Cortex of kidney (tissue), 1 donor: ENCODE measurements around the gene MRTFB.
"Not testable (repeated sequence)": the region's sequence is repeated elsewhere in the genome, so short reads cannot be mapped to it uniquely, and the experiment has no call there.

Source experiments
- DNase-seq: peaks from one replicate; lab custom pipeline; 2025; lab: John Stamatoyannopoulos, UW

Gene MRTFB

DNA sequence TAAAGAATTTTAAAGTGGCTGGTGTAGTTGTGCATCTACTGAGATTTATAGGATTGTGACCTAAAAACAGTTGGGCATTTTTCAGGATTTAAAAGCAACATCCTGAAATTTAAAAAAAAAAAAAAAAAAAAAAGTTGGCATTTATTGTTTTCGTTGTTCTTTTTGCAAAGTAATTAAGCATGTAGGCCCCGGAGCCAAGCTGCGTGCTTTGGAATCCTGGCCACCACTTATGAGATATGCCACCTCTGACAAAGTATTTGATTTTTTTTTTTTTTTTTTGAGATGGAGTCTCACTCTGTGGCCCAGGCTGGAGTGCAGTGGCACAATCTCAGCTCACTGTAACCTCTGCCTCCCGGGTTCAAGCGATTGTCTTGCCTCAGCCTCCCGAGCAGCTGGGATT, 112.8 kb downstream of the MRTFB start:
- DNase-seq, result not testable (repeated sequence)

DNA sequence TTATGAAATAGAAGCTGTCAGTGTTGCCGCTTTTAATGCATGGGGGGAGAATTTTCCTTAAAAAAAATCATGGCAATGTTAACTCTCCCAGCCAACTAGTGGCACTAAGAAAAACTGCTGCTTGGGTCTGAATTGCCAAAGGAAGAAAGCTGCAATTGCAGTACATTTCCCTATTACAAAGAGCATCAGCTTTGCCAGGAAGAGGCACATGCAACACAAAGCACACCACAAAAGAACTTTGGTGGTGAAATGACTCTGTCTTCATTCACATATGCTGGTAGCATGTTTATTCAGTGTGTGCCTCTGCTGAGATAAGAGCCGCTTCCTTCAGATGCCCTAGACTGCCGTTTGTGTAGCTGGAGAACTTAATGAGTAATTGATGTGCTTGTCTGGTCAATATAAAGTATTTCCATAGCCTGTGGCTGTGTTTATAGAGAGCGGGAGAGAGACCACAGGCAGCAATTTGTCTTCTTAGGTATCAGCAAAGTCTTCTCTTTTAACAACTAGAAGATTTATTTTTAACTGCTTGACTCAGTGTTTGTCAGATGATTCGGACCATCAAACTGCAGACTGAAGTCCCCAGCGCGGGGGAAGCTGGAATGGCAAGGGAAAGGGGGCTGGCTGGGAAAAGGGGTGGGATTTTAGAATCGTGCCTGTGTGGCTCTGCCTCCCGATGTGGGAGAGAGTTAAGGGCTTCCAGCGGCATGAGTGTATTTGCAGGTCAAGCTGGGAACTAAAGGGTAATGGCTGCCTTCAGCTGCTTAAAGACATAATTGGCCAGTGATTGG, 115.1 kb downstream of the MRTFB start:
- no peak for DNase-seq

DNA sequence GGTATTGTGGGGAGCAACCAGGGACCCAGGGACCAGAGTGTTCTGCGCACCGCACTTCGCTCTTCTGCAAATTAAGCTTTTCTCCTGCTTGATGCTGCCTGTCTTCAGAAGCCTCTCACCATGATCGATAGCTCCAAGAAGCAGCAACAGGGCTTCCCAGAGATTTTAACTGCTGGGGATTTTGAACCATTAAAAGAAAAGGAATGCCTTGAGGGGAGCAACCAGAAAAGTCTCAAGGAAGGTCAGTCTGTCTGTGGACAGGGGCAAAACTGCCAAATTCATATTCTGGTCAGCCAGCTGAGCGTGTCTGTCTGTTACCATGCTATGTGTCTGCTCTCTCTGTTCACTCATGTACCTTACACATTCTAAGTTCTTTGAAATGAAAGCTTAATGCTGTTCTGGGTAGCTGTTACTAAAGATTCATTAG, 115.7 kb downstream of the MRTFB start:
- no peak for DNase-seq

DNA sequence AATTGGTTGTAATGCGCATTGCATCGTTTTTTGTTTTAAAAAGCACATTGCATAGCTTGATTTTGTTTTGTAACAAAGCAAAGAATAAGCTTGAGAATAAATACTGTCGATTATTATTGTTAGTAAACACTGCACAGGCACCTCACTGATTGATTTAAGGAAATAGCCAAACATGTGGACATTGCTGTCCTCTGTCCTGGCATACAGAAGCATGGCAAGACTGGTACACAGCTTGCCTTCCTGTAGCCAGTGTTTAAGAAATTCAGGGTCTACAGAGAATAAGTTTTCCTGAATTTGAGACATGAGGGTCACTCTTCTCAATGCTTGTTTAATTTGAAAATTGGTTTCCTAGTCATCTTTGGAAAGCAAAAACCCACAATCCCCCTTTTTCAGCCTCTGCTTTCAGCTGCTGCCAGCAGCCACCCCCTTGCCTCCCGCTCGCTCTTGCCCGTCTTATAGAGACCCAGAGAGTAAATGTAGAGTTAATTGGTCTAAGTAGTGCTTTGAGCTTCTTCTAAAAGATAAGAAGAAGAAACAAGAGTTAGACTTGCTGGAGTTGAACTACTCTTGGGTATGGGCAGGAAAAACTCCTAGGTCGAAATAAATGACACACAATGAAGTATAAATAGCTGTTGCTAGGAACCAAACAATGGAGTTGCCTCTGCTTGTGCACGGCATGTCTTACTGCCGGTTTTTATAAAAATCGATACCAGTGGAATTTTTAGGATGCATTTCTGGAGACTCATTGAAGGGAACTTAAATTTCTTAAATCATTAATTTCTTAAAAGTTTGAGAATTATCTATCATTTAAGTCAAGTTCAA, 116.6 kb downstream of the MRTFB start:
- DNase-seq, result no peak

DNA sequence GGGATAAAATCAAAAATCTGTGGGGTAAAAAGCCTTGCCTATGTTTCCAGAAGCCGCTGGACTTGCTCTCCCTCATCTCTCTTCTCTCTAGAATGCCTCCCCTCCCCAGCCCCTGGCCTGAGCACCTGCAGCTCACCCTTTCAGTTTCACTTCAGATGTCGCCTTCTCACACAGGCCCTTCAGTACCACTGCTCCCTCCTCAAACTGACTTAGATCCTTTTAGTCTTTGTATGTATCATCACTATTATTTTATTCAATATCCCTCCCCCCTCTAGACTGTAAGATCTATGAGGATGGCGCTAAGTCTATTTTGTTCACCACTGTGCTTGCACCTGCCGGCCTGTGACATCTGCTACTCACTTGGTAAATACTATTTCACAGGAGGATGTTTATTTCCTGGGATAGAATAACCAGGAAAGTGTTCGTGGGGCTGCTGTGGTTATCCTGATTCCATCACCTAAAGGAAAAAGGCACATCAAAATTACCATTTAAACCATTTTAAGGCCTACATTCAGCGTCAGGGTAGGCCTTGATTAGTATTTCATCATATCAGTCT, 122.3 kb downstream of the MRTFB start:
- no peak for DNase-seq

DNA sequence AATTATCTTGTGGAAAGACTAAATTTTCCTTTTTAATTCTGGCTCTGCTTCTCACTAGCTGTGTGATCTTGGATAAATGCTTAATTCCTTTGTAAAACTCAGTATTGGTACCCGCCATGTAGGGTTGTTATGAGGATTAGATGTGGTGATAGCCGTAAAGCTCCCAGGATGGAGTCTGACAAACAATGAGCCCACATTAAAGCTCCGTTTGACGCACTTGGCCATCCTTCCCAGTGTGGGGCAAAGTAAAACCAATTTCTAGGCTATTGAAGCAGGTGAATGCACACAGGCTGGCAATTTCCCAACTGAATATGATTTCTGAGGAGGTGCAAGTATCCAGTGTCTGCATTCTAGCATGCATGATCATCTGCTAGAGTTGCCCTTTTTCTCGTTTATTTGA, 123.6 kb downstream of the MRTFB start:
- no peak for DNase-seq

DNA sequence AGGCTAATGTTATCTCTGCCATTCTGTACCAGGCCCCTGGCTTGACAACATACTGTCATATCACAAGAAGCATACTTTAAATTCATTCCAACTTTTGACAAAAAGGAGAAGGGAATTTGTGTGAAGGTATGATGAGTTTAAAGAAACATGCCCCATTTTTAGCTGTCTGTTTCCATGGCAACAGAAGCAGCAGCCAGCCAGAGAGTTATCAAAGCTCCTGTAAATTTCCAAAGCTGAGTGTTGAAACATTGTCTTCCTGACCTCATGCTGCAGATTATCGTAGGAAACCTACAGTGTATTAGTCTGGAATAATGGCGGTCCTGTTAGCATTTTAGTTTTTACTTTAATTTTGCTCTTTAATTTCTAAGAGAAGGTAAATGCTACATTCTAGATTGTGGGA, 124.9 kb downstream of the MRTFB start:
- DNase-seq, result no peak

DNA sequence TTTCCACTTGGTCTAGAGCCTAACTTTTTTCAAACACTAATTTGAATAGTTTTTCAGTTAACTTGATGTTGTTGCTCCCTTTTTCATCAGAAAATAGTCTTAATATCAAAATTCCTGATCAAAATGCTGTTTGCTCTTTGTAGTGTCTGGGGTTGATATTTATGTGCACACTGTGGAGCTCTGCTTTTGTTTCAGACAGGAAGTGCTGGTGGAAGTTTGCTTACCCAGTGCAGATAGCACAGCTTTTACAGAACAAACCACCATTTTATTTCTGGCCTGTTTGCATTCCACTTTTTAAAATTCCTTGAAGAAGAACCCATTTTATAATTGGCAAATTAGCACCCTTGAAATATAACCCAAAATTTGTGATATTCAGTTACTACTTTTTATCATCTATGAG, 125.4 kb downstream of the MRTFB start:
- no peak for DNase-seq

DNA sequence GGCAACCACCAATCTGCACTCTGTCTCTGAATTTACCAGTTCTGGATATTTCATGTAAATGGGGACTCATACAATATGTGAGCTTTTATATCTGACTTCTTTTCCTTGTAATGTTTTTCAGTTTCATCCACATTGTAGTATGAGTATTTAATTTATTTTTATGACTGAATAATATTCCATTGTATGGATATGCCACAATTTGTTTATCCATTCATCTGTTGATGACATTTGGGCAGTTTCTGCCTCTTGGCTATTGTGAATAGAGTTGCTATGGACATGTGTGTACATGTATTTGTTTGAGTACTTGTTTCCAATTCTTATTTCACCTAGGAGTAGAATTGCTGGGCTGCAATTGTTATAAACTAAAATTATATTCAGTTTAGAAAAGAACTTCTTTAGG, 126.9 kb downstream of the MRTFB start:
- DNase-seq, result no peak

DNA sequence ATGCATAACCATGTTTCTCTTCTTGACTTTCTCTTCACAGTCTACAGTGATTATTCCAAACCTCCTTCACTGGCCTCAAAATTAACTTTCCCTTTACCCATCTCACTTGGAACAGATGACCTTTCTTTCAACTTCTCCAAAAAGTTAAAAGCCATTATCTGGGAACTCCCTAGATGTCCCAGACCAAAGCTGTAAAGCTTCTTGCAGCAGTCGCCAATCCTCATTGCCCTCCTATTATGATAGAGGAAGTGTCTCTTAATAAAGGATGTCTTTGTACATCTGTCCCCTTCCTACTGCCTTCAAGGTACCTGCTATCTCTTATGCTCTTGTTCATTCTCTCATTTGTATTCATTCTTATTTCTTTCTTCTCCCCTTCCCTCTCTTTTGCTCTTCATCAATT, 127.5 kb downstream of the MRTFB start:
- no peak for DNase-seq

DNA sequence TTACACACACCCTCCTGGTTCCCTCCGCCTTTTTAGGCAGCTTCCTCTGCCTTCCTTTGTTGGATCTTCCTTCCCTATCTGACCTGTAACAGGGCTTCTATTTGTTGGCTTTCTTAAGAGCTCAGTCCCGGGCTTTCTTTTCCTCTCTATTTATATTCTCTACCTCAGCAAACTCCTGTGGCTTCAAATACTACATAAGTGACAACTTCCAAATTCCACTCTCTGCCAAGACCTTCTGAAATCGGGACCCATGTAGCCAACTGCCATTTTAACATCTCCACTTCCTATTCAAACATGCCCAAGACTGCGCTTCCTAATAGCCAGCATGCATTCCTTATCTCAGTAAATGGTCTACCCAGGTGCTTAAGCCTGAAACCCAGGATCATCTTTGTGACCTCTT, 128.1 kb downstream of the MRTFB start:
- no peak for DNase-seq

DNA sequence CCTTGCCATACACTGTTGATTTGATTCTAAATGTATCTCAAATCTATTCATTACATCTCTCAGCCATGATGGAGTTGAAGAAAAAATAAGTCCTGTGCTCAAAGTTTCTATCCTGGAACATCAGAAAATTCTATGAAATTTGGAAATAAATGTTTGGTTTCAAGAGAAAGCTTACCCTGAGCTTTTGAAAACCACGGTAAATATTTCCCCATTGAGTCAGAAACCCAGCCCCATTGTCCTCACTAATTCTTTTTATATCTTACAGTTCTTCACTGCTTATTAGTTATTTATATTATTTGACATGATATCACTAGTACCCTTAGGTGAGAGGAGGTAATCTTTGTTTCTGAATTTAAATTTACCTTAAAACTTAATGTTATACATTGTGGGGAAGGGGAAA, 128.5 kb downstream of the MRTFB start:
- DNase-seq, result no peak

DNA sequence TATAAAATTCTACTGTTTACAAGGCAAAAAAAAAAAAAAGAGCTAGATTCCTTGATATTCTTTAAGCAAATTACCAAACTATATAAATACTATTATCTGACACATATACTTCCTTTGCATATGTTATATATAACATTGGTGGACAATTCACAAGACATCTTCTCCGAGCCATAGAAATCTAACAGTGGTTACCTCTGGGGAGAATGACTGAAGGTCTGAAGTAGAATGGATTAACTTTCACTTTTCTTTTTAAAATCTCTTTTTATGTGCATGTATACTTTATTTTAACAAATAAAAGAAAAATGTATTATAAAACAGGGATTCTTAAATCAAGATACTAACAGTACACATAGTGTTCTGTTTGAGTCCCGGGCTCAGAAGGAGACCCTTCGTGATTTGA, 131.0 kb downstream of the MRTFB start:
- no peak for DNase-seq

DNA sequence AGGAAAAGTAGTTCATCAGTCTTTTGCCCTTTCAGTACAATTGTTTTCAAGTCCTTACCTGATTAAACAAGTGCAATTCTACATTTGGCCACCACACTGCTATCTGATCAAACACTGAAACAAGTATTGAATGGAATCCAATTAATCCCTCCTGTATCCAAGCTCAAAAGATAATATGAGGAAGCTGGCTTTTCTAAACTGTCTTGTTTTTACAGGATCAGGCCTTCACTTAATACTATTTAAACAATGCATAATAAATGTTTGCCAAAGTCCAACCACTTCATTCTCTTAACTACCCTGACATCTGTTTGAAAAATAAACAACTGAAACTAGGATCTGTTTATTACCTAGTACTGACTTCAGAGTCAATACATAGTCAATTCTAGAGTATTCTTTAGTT, 131.6 kb downstream of the MRTFB start:
- DNase-seq, result no peak

DNA sequence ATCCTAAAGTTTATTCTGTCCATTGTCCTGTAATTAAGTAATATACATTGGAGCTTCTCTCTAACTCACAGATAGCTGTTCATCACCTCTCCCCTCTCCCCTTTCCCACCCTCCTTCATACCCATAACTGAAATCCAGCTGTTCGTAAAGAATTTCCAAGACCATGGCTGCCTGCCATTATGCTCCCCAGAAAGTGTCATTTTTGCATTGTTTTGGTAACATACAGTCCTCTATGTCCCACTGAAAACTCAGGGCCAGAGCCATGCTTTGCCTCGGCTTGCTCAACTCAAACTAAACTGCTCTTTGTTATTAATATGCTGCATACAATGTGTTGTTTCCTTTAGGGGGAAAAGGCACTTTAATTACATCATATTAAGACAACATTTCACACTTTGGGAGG, 132.0 kb downstream of the MRTFB start:
- DNase-seq, result no peak

DNA sequence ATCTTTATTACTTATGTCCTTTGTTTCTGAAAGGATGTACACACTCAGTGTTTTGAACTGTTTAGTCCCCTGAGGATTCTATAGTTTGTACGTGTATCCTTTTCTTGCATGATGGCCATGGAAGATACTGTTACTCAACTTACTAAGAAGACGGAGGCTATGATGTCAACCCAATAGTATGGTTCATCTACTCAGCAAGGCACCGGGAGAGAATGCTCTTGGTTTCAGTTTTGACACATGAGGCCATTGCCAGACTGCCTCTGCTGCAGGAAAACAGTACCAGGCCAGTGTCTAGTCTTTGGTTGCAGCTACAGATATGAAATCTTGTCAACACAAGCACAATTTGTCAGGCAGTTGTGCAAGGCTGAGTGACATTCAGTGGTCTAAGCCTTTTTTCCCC, 134.5 kb downstream of the MRTFB start:
- no peak for DNase-seq

DNA sequence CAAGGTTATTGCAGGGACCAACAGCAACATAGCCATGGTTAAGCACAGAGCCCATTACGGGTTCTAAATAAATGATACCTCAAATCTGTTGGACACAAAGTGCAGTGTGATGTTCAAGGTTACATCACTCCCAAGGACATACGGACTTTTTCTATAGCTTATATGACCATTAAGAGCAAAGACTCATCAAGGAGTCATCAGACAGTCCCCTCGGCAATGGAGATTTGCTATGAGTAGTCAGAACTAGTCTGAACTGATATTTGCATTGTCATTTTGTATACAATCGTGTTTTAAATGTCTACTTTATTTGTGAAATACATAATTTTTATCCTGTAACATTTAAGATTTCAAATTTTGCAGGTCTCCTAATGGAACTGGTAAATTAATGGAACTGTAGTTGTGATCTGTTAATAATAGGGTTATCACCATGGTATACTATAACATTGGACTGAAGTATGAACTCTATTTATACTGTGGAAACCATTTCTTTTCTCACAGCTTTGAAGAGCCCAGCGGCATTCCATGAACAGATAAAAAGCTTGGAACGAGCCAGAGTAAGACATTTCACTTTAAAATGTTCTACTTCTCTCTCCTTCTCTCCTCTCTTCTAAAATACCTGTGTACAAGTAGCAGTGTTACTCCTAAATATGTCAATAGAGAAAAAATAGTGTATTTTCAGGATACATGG, 140.9 kb downstream of the MRTFB start:
- no peak for DNase-seq

DNA sequence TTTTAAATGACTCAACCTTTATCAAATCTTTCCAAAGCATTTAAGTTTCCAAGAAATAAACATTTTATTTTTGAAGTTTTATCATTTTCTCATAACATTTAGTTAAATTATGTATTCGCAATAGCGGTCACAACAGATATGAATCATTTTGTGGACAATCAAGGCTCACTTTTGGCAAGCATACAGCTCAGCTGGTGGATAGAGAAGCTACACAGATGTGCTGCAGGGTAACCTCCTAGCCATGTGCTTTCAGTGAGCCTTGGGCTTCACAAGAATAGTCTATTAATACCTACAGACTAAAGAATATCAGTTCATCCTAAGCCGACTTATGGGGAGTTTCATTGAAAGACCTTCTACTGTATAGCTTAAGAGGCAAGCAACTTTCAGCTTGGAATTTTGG, 144.8 kb downstream of the MRTFB start:
- no peak for DNase-seq

DNA sequence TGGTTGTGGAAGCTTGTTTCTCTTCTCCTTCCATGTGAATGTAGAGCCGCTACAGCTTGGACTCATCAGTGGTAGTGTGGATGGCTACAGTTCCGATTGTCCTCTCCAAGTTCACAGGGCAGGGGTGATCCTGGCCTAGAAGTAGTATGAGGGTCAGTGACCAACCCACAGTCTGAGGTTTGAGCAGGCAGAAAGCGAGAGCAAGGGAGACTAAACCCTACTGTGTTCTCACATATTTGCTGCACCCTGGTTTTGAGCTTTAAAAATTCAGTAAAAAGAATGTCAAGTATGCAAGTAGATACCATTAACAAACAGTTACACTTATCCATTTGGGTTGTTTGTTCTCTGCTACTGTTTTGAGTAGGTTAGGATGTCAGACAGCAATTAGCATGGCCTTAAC, 148.9 kb downstream of the MRTFB start:
- DNase-seq, result no peak

DNA sequence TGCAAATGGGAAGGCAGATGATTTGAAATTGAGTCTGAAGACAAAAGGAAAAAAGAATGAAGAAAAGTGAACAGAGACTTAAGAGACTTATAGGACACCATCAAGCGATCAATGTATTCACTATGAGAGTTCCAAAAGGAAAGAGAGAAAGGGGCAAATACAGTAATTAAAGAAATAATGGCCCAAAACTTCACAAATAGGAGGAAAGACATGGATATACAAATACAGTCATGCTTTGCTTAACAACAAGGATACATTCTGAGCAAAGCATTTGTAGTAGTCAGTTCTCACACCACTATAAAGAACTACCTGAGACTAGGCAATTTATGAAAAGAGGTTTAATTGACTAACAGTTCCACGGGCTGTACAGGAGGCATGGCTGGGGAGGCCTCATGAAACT, 152.5 kb downstream of the MRTFB start:
- no peak for DNase-seq

DNA sequence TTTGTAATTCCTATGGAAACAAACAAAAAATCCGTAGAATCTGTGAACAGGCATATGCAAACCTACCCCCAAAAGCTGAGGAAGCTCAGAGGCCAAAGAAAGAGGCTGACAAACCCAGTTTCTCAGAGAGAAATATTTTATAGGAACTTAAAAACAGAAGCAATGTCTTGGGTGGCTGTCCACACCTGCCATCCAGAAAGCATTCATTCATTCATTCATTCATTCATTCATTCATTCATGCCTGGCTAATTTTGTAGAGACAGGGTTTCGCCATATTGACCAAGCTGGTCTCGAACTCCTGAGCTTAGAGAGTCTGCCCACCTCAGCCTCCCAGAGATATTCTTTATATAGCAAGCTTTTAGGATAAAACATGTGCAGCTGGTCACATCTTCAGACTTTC, 154.3 kb downstream of the MRTFB start:
- no peak for DNase-seq

DNA sequence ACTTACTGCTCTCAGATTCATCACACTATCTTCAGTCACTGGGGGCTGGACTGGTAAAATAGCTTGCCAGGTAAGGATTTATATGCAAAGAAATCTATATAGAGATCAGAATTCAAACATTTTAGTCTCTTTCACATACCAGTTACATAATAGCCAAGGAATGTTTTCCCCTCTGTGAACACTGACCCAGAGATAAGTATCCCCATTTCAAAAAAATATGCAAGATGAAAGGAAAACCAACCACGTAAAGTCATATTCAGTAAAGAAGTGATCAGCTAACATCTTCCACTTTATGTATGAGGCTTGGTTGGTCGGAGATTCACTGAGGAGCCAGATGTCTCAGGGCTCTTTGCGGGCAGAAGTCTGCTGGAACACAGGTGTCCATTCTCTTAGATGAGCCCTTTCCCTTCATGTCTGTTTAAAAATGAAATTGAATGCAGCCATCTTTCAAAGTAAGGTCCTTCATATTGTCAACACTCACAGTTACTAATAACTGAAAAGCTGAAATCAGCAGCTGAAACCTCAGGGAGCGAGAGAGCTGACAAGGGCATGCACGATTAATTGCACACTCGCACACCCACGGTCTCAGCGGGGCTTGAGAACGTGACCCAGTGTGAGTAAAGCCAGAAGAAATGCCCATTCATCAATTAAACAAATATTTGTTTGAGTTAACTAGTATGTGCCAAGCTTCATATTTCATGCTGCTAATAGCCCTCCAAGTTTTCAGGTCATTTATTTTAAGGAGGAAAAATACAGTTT, 161.2 kb downstream of the MRTFB start:
- no peak for DNase-seq
